GM12874 (cell line): ENCODE results near the gene LOXL3.

Source experiments
- CTCF ChIP-seq: IDR thresholded peaks from 2 replicates; pipeline ENCODE4 v1.5.1; 2011; ENCODE audit warnings: low read depth, mild to moderate bottlenecking, control low read depth, low read length, moderate library complexity; ENCODE audit not compliant: insufficient read depth

The LOXL3 gene

GRCh38 chr2:74560591-74560990 is 6.8 kb upstream of the LOXL3 start:
- no peak for TF ChIP-seq CTCF

- no peak for TF ChIP-seq CTCF
These were observed 6.2 kb upstream of the LOXL3 start for GRCh38 chr2:74559912-74560311.

GRCh38 chr2:74558284-74559230 is 4.8 kb upstream of the LOXL3 start:
- TF ChIP-seq CTCF, result no peak

- TF ChIP-seq CTCF, result no peak
These were observed 3.2 kb upstream of the LOXL3 start for GRCh38 chr2:74556831-74557370.

GRCh38 chr2:74556159-74556558 is 2.4 kb upstream of the LOXL3 start:
- TF ChIP-seq CTCF, result no peak

- TF ChIP-seq CTCF, result no peak
These were observed 1.9 kb upstream of the LOXL3 start for GRCh38 chr2:74555610-74556103.

GRCh38 chr2:74554820-74555531 is 1.2 kb upstream of the LOXL3 start:
- TF ChIP-seq CTCF, result no peak
